HepG2 (cell line): Measurements from ENCODE around the gene RAB34. TPM values are rescaled to one million over a fixed set of nuclear protein-coding genes. Genes with fewer than 3 reads are reported as not detected.

Experiments used
- ATAC-seq: fragments of 200-7000 bp; cut with Tn5 transposase; 3 replicates; pipeline ENCODE4 v1.9.1; 2020; ENCODE audit warnings: mild to moderate bottlenecking, moderate library complexity
- BruUV-seq: library from RNA; stranded (reverse); fragments of 400-500 nt; replicated peaks from 2 replicates; lab custom pipeline; 2021; lab: Mats Ljungman, UMichigan
- CTCF ChIA-PET: fragments of 300-600 bp; formaldehyde crosslinking; extraction: SDS; loops from one replicate; lab custom pipeline; 2021; ENCODE audit warnings: low total read pairs, inconsistent platforms, low intra/inter-chr PET ratio; lab: Yijun Ruan, JAX
- POLR2A ChIA-PET: fragments of 350-600 bp; sonication (Branson Sonifier 250); formaldehyde crosslinking; loops from one replicate; lab custom pipeline; 2020; ENCODE audit warnings: antibody characterized with exemption, inconsistent platforms; lab: Yijun Ruan, JAX
- DNase-seq: peaks from one replicate; pipeline ENCODE4 v3.0.0-alpha.2; 2015; ENCODE audit warnings: low spot score
- FAIRE-seq: peaks from 3 replicates; lab custom pipeline; 2011; peaks lifted over from hg19 to GRCh38; lab: Jason Lieb, UNC
- H2AFZ ChIP-seq: one replicate; pipeline ENCODE4 v1.6.1; 2011; ENCODE audit warnings: low read length, inconsistent platforms
- H3K27ac ChIP-seq: fragments of 300-600 bp; 3 replicates; pipeline ENCODE4 v1.8.0; 2011; ENCODE audit warnings: mixed run types, mild to moderate bottlenecking, mixed read lengths, low read length, inconsistent platforms; ENCODE audit not compliant: insufficient read depth; ENCODE audit errors: extremely low read length
- H3K27me3 ChIP-seq, 2 experiments: fragments of 200-600 bp in 1 of 2; 2 replicates in 1 of 2; 3 replicates in 1 of 2; pipeline versions ENCODE4 v1.6.0 to v1.8.0; 2011; ENCODE audit warnings: low read length in 2 of 2, mild to moderate bottlenecking in 2 of 2, moderate library complexity in 2 of 2, inconsistent platforms in 1 of 2; ENCODE audit not compliant: insufficient read depth in 2 of 2, control insufficient read depth in 1 of 2
- H3K36me3 ChIP-seq, 2 experiments: fragments of 200-600 bp in 1 of 2; replicated peaks in 1 of 2; 2 replicates in 1 of 2; 3 replicates in 1 of 2; pipeline versions ENCODE4 v1.5.1 to v1.8.0; 2011; ENCODE audit warnings: low read length in 2 of 2, inconsistent platforms in 1 of 2; ENCODE audit not compliant: insufficient read depth in 2 of 2, control insufficient read depth in 1 of 2
- H3K4me1 ChIP-seq: 2 replicates; pipeline ENCODE4 v1.5.1; 2012; ENCODE audit warnings: low read length, inconsistent platforms; ENCODE audit not compliant: insufficient read depth
- H3K4me2 ChIP-seq: 2 replicates; pipeline ENCODE4 v1.6.0; 2011; ENCODE audit warnings: low read depth, low read length, inconsistent platforms
- H3K4me3 ChIP-seq, 3 experiments: fragments of 200-600 bp in 1 of 3; sonication (generic), shearing (Covaris generic) in 1 of 3; replicated peaks in 1 of 3; 2 replicates each; pipeline ENCODE4 v1.5.1; 2011 to 2016; ENCODE audit warnings: low read length in 3 of 3, inconsistent platforms in 2 of 3, low read depth in 2 of 3, mild to moderate bottlenecking in 2 of 3, control low read depth in 1 of 3, mixed read lengths in 1 of 3; ENCODE audit not compliant: insufficient read depth in 1 of 3
- H3K79me2 ChIP-seq: one replicate; pipeline ENCODE4 v1.6.1; 2011; ENCODE audit warnings: low read length, inconsistent platforms; ENCODE audit not compliant: insufficient read depth
- H3K9ac ChIP-seq: 2 replicates; pipeline ENCODE4 v1.6.0; 2011; ENCODE audit warnings: mild to moderate bottlenecking, low read depth, low read length, inconsistent platforms; ENCODE audit not compliant: insufficient read depth
- H3K9me3 ChIP-seq: 2 replicates; pipeline ENCODE4 v1.5.1; 2012; ENCODE audit warnings: mild to moderate bottlenecking, low read length
- H4K20me1 ChIP-seq: 2 replicates; pipeline ENCODE4 v1.6.0; 2011; ENCODE audit warnings: inconsistent platforms, mild to moderate bottlenecking, low read length, moderate library complexity; ENCODE audit not compliant: insufficient read depth
- CHD4 ChIP-seq: fragments of 200-600 bp; sonication (generic); IDR thresholded peaks from 2 replicates; pipeline ENCODE4 v1.7.0; 2017; ENCODE audit warnings: mild to moderate bottlenecking, low read length, borderline replicate concordance
- MXI1 ChIP-seq: IDR thresholded peaks from 3 replicates; pipeline ENCODE4 v1.6.1; 2012; ENCODE audit warnings: low read depth, low read length, inconsistent platforms, borderline replicate concordance
- PCBP2 ChIP-seq: fragments of 200-400 bp; formaldehyde crosslinking; optimal IDR thresholded peaks from 2 replicates; pipeline ENCODE3; 2018; ENCODE audit warnings: low read length, low read depth; ENCODE audit not compliant: poor library complexity, severe bottlenecking
- POLR2A ChIP-seq, 2 experiments: IDR thresholded peaks; 2 replicates each; pipeline ENCODE4 v1.6.1; 2011; ENCODE audit warnings: low read depth in 2 of 2, low read length in 2 of 2, mild to moderate bottlenecking in 1 of 2, moderate library complexity in 1 of 2; ENCODE audit not compliant: insufficient read depth in 1 of 2
- POLR2G ChIP-seq: fragments of 200-400 bp; formaldehyde crosslinking; IDR thresholded peaks from 2 replicates; pipeline ENCODE4 v1.6.1; 2018; ENCODE audit warnings: mild to moderate bottlenecking, low read depth, low read length, moderate library complexity
- RNF2 ChIP-seq: fragments of 450-650 bp; conservative IDR thresholded peaks from 2 replicates; pipeline ENCODE4 v1.6.1; 2016; ENCODE audit warnings: low read depth
- ZNF44 ChIP-seq: sonication (generic); formaldehyde crosslinking; IDR thresholded peaks from 2 replicates; pipeline ENCODE4 v1.5.1; 2020; ENCODE audit warnings: mild to moderate bottlenecking, missing genetic modification reagents
- ZNF501 ChIP-seq: sonication (generic); formaldehyde crosslinking; IDR thresholded peaks from 2 replicates; pipeline ENCODE4 v1.5.1; 2020; ENCODE audit warnings: mild to moderate bottlenecking, moderate library complexity, missing genetic modification reagents
- ZNF530 ChIP-seq: sonication (generic); formaldehyde crosslinking; IDR thresholded peaks from 2 replicates; pipeline ENCODE4 v1.5.0; 2020; ENCODE audit warnings: low read depth, mild to moderate bottlenecking, missing genetic modification reagents
- WGBS: methylation state at CpG from one replicate; pipeline ENCODE4 v1.1.6; 2017; ENCODE audit warnings: low lambda C conversion rate; 5-methylcytosine and 5-hydroxymethylcytosine counted together
- in situ Hi-C: cut with HindIII; loops from 2 replicates; pipeline ENCODE4 v1.10.0; 2017; ENCODE audit warnings: low pct_unique_long_range_greater_than_20kb; ENCODE audit not compliant: extremely low pct_ligation_motif_present
- intact Hi-C: fragments of 100-400 bp; cut with micrococcal nuclease; formaldehyde crosslinking; loops from one replicate; pipeline ENCODE4 v1.10.0; 2022; ENCODE audit not compliant: unreplicated experiment
- polyA plus RNA-seq, 8 experiments: library from polyadenylated mRNA; depleted of rRNA in 3 of 8; stranded (reverse) in 7 of 8; unstranded in 1 of 8; fragments of >200 nt; fragmentation: Illumina TruSeq in 4 of 8; extraction: Trizol in 4 of 8; gene quantifications; 2 replicates each; pipeline versions ENCODE4 v1.2.1 to v1.2.3, GENCODE V29; 2011 to 2016; ENCODE audit warnings: low read depth in 4 of 8, missing spikeins in 1 of 8, mixed read lengths in 1 of 8; ENCODE audit not compliant: insufficient read depth in 1 of 8
- total RNA-seq, 5 experiments: library from RNA; depleted of rRNA; stranded (reverse); fragments of >200 nt; fragmentation: Illumina TruSeq; extraction: Trizol; gene quantifications; 2 replicates each; pipeline ENCODE4 v1.2.3, GENCODE V29; 2016; ENCODE audit warnings: low read depth in 1 of 5
- TF ChIP-seq, protein P1 (sequence below): sonication (generic); formaldehyde crosslinking; conservative IDR thresholded peaks from 2 replicates; pipeline ENCODE4 v1.8.0; 2022; ENCODE audit warnings: missing genetic modification reagents
- TF ChIP-seq, protein P2 (sequence below): sonication (generic); formaldehyde crosslinking; IDR thresholded peaks from 2 replicates; pipeline ENCODE4 v1.5.0; 2020; ENCODE audit warnings: mild to moderate bottlenecking, missing genetic modification reagents
- TF ChIP-seq, protein P3 (sequence below): sonication (generic); formaldehyde crosslinking; IDR thresholded peaks from 2 replicates; pipeline ENCODE4 v1.9.0; 2022; ENCODE audit warnings: missing genetic modification reagents, mild to moderate bottlenecking, borderline replicate concordance

RAB34 gene
- total and polyA plus RNA-seq, 2 of the 13 experiments (the other 11 are each of a cell fraction or from before 2014, with no cell fraction given) = 0.49 TPM; not detected in 1

DNA sequence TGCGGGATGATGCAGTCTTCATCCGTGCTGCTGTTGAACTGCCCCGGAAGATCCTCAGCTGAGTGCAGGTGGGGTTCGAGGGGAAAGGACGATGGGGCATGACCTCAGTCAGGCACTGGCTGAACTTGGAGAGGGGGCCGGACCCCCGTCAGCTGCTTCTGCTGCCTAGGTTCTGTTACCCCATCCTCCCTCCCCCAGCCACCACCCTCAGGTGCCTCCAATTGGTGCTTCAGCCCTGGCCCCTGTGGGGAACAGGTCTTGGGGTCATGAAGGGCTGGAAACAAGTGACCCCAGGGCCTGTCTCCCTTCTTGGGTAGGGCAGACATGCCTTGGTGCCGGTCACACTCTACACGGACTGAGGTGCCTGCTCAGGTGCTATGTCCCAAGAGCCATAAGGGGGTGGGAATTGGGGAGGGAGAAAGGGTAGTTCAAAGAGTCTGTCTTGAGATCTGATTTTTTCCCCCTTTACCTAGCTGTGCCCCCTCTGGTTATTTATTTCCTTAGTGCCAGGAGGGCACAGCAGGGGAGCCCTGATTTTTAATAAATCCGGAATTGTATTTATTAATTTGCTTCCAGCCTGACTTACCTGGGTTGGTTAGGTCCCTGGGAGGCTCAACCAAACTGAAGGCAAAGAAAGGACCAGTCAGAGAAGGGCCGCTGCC, 32.0 kb upstream of the RAB34 start:
- no peak overlapping the region for H3K4me2 ChIP-seq
- H3K9me3 ChIP-seq = no peaks in the 10 kb centered on the region
- intact Hi-C loops = loop anchor here (1.0 to 2.0 kb wide), 2 partner anchors 22 to 65 kb away; no protein-coding TSS in a partner anchor
- H3K79me2 ChIP-seq = peaks cover 28% of the 10 kb centered on the region
- no peak for DNase-seq
- peaks cover 51% of the 10 kb centered on the region for H3K4me1 ChIP-seq
- no peak overlapping the region for H3K4me3 ChIP-seq
- H3K27ac ChIP-seq = peak overlapping the region; percentile 30
- FAIRE-seq = no peak
- peaks cover 52% of the 10 kb centered on the region for H4K20me1 ChIP-seq
- peaks cover 39 to 43% of the 10 kb centered on the region in 2 experiments for H3K36me3 ChIP-seq
- in situ Hi-C loops = loop anchor here (25.0 kb wide), 1 partner anchor 363 kb away; no protein-coding TSS in a partner anchor
- WGBS = 83% methylated on average over 7 of the region's 11 CpGs
- H2AFZ ChIP-seq = no peak overlapping the region
- H3K9ac ChIP-seq = no peak overlapping the region
- ATAC-seq = peak; percentile 1; the same call in 2 of the 3 replicates
- no TSS peak for BruUV-seq
- TF ChIP-seq ZNF44 (no peak), RNF2 (no peak), POLR2G (peak; percentile 5; the same call in 1 of the 2 replicates), MXI1 (no peak), CHD4 (0 out of 2 replicates have a peak, but pooled peaks have one; percentile 9), PCBP2 (peak; percentile 78), POLR2A (IDR thresholded peaks at IDR 0.05; ENCODE audit: insufficient read depth in 1 of 2, low read depth in 2 of 2, low read length in 2 of 2) (peak in 1 of 2 experiments; percentile 14; a peak in 1 of 4 replicates), ZNF501 (CRISPR knock-in tag) (peak; percentile 7; the same call in 1 of the 2 replicates), ZNF530 (CRISPR knock-in tag) (no peak)
- TF ChIP-seq, protein P1, sequence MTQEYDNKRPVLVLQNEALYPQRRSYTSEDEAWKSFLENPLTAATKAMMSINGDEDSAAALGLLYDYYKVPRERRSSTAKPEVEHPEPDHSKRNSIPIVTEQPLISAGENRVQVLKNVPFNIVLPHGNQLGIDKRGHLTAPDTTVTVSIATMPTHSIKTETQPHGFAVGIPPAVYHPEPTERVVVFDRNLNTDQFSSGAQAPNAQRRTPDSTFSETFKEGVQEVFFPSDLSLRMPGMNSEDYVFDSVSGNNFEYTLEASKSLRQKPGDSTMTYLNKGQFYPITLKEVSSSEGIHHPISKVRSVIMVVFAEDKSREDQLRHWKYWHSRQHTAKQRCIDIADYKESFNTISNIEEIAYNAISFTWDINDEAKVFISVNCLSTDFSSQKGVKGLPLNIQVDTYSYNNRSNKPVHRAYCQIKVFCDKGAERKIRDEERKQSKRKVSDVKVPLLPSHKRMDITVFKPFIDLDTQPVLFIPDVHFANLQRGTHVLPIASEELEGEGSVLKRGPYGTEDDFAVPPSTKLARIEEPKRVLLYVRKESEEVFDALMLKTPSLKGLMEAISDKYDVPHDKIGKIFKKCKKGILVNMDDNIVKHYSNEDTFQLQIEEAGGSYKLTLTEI (CRISPR knock-in tag) = no peak
- TF ChIP-seq, protein P2, sequence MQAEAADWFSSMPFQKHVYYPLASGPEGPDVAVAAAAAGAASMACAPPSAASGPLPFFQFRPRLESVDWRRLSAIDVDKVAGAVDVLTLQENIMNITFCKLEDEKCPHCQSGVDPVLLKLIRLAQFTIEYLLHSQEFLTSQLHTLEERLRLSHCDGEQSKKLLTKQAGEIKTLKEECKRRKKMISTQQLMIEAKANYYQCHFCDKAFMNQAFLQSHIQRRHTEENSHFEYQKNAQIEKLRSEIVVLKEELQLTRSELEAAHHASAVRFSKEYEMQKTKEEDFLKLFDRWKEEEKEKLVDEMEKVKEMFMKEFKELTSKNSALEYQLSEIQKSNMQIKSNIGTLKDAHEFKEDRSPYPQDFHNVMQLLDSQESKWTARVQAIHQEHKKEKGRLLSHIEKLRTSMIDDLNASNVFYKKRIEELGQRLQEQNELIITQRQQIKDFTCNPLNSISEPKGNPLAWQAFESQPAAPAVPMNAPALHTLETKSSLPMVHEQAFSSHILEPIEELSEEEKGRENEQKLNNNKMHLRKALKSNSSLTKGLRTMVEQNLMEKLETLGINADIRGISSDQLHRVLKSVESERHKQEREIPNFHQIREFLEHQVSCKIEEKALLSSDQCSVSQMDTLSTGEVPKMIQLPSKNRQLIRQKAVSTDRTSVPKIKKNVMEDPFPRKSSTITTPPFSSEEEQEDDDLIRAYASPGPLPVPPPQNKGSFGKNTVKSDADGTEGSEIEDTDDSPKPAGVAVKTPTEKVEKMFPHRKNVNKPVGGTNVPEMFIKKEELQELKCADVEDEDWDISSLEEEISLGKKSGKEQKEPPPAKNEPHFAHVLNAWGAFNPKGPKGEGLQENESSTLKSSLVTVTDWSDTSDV = no peak
- TF ChIP-seq, protein P3, sequence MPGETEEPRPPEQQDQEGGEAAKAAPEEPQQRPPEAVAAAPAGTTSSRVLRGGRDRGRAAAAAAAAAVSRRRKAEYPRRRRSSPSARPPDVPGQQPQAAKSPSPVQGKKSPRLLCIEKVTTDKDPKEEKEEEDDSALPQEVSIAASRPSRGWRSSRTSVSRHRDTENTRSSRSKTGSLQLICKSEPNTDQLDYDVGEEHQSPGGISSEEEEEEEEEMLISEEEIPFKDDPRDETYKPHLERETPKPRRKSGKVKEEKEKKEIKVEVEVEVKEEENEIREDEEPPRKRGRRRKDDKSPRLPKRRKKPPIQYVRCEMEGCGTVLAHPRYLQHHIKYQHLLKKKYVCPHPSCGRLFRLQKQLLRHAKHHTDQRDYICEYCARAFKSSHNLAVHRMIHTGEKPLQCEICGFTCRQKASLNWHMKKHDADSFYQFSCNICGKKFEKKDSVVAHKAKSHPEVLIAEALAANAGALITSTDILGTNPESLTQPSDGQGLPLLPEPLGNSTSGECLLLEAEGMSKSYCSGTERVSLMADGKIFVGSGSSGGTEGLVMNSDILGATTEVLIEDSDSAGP = 0 out of 2 replicates have a peak, but pooled peaks have one; percentile 14
- no peaks in the 10 kb centered on the region; a peak in 1 of 5 replicates for H3K27me3 ChIP-seq
- ChIA-PET CTCF (interaction anchor here (0.7 to 4.1 kb wide), 8 partner anchors 14 to 154 kb away, joined by 3 to 142 read pairs (median 4); partner anchors contain the start of genes BLTP2, DHRS13, NEK8 and TLCD1), POLR2A (interaction anchor here (1.2 to 12.3 kb wide), 4 partner anchors 22 to 104 kb away, joined by 4 to 590 read pairs (median 12); partner anchors contain the start of genes NEK8, PROCA1, RPL23A and TLCD1)
